GM12891 (cell line): ENCODE results near the gene PTPRG.

Experiments
- POLR2A ChIP-seq: IDR thresholded peaks from 2 replicates; pipeline ENCODE4 v1.6.1; 2011; ENCODE audit warnings: low read depth, low read length, control low read depth
- POLR2AphosphoS5 ChIP-seq: IDR thresholded peaks from 2 replicates; pipeline ENCODE4 v1.6.1; 2011; ENCODE audit warnings: low read depth, low read length, control low read depth
- TAF1 ChIP-seq: IDR thresholded peaks from 2 replicates; pipeline ENCODE4 v1.6.1; 2011; ENCODE audit warnings: low read depth, low read length, control low read depth

DNA sequence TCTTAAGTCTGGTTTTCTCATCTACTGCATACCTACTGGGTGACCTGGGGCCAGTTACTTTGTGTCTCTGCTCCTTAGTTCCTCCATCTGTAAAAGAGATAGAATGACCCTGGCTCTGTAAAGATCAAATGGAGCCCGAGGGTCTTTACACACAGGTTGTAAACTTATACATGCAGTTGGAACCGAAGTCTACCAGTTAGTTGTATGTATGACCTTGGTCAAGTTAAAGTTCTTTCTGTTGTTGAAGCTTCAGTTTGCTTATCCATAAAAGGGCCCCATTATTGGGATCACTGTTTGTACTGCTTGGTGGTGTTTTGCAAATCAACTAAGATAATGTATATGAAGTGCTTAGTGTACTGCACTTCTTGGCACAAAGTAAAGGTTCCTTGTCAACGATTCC, 186.9 kb downstream of the PTPRG start:
- no peak for TF ChIP-seq POLR2A
- no peak for TF ChIP-seq POLR2AphosphoS5
- no peak for TF ChIP-seq TAF1
